RCC 7860 (cell line): ENCODE measurements around the gene FAM83C.
A peak's percentile ranks its signal among the peaks of the same experiment; 100 is the strongest.
"Not testable (repeated sequence)": the region's sequence is repeated elsewhere in the genome, so short reads cannot be mapped to it uniquely, and the experiment has no call there.

Experiments used
- DNase-seq: peaks from one replicate; pipeline ENCODE4 v3.0.0-alpha.2; 2015; ENCODE audit warnings: low spot score
- FAIRE-seq: peaks from 2 replicates; lab custom pipeline; 2012; peaks lifted over from hg19 to GRCh38; lab: Jason Lieb, UNC

FAM83C gene

DNA sequence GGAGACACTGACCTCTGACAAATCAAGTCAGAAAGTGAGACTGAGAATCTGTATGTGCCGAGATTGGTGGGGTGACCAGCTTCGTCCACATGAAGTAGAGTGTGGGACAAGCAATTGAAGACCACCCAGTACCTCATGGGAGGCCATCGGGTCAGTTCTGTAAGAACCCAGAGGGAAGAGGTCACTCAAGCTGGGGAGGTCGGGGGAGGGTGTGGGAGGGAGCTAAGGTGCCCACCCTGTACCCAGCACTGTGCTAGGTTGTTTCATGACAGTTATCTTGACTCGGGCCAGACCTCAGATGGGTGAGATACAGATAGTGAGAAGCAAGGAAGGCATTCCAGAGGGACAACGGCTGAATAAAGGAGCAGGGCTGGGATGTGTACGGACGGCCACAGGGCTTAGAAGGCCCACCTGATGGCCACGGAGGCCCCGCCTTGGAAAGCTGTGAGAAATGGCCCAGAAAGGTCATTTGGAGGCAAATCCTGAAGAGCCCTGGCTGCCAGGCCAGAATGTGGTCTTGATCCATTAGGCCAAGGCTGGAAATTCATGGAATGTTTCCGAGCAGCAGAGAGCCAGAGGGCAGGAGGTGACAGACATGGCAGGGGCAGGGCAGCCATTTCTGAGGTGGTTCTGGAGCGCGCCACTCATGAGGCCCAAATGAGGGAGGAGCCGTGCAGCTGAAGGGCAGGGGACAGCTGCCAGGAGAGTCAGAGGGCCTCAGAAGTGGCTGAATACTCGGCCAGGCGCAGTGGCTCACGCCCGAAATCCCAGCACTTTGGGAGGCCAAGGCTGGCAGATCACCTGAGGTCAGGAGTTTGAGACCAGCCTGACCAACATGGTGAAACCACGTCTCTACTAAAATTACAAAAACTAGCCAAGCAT lies 22.0 kb downstream of the FAM83C start:
- FAIRE-seq = no peak

GRCh38 chr20:35269055-35269781 lies 23.0 kb downstream of the FAM83C start:
- FAIRE-seq (no peak), DNase-seq (peak; percentile 52)

More for the DNA sequence above, 22.0 kb downstream of the FAM83C start:
- DNase-seq = no peak

DNA sequence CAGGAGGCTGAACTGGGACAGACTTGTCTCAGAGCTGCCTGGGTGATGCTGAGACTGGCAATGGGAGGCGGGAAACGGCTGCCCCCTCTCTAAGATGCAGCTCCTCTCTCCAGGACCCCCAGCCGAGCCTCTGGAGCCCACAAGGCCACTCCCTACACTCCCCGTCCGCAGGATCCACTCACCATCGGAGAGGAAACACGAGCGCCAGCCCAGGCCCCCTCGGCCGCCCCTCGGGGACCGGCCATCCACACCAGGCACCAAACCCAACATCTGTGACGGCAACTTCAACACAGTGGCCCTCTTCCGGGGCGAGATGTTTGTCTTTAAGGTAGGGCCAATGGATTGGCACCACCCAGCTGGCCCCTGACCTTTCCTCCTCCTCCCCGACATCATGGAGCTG lies 25.1 kb downstream of the FAM83C start:
- DNase-seq (no peak), FAIRE-seq (no peak)

- FAIRE-seq (peak; percentile 69), DNase-seq (peak; percentile 78)
These were observed 27.5 kb downstream of the FAM83C start for GRCh38 chr20:35264755-35265154.

DNA sequence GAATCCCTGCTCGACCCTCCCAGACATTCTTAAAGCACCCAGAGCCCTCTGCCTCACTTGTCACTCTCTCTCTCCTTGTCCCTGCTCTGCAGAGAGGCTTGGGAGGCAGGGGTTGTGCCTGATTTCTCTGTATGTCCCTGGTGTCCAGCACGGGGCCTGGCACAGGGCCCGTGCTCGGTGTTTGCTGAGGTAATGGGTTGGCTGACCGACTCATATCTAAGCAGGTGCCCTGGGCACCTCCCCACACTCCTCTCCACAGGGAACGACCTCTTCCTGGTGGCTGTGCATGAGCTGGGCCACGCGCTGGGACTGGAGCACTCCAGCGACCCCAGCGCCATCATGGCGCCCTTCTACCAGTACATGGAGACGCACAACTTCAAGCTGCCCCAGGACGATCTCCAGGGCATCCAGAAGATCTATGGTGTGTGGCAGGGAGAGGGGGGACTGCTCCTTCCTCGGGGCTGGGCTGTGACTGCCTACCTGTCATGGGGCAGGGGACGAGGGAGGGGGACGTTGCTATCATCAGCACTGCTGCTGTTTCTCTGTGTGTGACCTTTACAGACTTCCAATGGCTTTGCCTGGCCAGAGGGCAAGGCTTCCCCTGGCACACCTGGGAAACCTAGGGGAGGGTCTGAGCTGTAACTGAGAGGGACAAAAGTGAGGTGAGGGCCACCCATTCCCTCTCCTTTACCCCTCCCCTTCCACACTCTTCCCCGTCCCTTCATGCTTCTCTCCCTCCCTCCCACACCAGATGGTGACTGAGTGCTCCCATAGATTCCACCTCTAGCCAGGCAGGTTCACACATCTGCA lies 28.5 kb downstream of the FAM83C start:
- DNase-seq = peak; percentile 95
- FAIRE-seq = no peak

DNA sequence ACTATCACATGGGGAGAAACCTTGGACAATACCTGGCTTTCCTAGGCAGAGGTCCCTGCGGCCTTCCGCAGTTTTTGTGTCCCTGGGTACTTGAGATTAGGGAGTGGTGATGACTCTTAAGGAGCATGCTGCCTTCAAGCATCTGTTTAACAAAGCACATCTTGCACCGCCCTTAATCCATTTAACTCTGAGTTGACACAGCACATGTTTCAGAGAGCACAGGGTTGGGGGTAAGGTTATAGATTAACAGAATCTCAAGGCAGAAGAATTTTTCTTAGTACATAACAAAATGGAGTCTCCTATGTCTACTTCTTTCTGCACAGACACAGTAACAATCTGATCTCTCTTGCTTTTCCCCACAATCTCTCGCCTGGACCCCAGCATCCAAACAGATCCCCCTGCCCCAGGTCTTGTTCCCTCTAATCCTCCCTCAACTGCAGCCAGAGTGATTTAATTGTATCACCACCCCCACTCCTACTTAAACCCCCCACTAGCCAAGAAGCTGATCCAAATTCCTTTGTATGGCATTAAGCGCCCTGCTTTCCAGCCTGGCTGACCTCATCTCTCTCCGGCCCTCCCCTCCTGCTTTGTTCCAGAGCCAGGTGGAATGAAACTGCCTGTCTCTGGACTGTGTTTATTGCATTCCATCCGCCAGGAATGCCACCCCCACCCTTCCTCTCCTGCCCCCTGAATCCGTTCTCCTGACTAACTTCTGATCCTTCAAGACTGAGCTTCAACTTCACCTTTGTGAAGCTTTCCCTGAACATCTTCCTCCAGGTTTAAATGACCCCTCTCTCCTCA lies 29.3 kb downstream of the FAM83C start:
- FAIRE-seq = peak; percentile 92
- peak; percentile 97 for DNase-seq

DNA sequence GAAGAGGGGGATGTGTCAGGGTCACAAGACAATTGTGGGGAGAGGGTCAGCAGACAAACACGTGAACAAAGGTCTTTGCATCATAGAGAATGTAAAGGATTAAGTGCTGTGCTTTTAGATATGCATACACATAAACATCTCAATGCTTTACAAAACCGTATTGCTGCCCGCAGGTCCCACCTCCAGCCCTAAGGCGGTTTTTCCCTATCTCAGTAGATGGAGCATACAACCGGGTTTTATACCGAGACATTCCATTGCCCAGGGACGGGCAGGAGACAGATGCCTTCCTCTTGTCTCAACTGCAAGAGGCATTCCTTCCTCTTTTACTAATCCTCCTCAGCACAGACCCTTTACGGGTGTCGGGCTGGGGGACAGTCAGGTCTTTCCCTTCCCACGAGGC lies 29.9 kb downstream of the FAM83C start:
- not testable (repeated sequence) for FAIRE-seq, DNase-seq

- no peak for DNase-seq
- FAIRE-seq = no peak
These were observed 31.8 kb downstream of the FAM83C start for GRCh38 chr20:35260426-35260825.

DNA sequence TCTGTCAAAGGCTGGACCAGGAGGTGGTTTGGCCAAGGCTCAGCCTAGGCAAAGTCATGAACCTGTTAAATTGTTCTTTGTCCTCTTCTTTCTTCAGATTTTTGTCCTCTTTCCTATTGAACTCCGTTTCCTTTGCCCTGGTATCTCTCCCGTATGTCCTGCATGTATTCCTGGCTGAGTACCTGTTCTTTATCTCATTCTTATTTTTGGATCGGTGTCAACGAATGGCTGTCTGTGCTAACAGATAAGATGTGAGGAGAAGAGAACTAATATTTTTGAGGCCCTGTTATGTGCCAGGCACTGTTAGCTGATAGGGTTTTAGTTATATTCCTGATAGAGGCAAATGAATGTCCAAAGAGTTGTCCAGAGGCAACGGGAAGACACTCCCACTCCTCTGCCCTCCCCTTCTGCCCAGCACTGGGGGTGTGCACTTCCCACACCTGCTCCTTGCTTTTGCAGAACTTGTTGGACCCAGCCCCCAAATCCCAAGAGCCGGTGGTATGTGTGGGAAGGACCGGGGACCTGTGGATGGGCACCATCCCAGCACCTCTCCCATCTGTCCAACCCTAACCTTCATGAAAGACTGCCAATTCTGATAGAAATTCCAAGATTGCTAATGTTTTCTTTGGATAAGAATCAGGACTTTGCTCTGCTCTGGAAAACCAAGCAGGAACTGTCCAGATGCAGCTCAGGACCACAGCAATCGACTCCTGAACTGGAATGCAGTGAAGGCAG lies 34.9 kb downstream of the FAM83C start:
- DNase-seq (no peak), FAIRE-seq (no peak)

GRCh38 chr20:35254448-35254999 lies 37.7 kb downstream of the FAM83C start:
- FAIRE-seq = no peak

DNA sequence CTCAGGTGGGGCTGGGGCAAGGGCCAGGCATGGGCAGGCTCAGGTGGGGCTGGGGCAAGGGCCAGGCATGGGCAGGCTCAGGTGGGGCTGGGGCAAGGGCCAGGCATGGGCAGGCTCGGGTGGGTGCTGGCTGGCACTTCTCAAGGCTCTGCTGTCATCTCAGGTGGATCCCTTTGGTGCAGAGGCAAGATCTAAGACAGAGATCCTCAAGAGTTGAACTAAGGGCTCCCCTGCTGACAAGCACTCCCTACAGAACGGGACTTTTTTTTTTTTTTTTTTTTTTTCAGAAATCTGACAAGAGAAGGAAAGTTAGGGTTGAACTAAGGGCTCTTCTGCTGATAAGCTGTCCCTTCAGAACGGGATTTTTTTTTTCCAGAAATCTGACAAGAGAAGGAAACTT lies 39.2 kb downstream of the FAM83C start:
- DNase-seq (no peak), FAIRE-seq (no peak)

More at GRCh38 chr20:35254448-35254999, 37.7 kb downstream of the FAM83C start:
- no peak for DNase-seq

DNA sequence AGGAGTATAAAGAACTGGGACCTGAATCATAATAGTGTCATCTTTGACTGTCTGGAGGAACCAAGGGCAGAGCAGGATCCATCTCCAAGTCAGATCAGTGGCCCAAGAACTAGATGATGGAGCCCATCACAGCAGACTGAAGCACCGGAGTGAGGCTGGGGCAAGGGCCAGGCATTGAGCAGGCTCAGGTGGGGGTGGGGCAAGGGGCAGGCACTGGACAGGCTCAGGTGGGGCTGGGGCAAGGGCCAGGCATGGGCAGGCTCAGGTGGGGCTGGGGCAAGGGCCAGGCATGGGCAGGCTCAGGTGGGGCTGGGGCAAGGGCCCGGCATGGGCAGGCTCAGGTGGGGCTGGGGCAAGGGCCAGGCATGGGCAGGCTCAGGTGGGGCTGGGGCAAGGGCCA lies 39.6 kb downstream of the FAM83C start:
- DNase-seq, FAIRE-seq: not testable (repeated sequence)

- FAIRE-seq (no peak), DNase-seq (no peak)
These were observed 40.2 kb downstream of the FAM83C start for GRCh38 chr20:35252037-35252461.

- DNase-seq = no peak
- no peak for FAIRE-seq
These were observed 40.6 kb downstream of the FAM83C start for GRCh38 chr20:35251613-35251940.

GRCh38 chr20:35248641-35249475 lies 43.4 kb downstream of the FAM83C start:
- no peak for FAIRE-seq
- no peak for DNase-seq

GRCh38 chr20:35246723-35247122 lies 45.5 kb downstream of the FAM83C start:
- FAIRE-seq = no peak
- DNase-seq = no peak

DNA sequence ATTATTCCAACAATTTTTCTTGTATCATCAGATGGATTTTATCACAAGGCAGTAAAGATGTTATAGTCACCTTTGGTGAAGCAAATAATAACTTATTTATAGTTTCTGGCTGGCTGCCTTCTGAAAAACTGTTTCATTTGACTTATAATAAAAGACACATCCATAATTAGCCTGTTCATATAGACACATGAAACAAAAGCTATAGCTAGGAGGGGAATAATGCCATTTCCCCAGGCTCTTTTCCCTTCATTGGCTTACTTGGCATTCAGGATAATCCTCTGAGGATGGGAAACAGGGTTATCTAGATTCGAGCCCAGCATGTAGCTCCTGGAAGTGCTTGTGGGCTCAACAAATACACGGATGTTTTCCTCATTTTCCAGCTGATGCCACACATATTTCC lies 48.2 kb downstream of the FAM83C start:
- no peak for DNase-seq
- FAIRE-seq = no peak

GRCh38 chr20:35243317-35243716 lies 48.9 kb downstream of the FAM83C start:
- DNase-seq = no peak
- FAIRE-seq = no peak
